SK-N-MC (cell line): Measurements from ENCODE around the gene SLC18B1.

Experiments
- DNase-seq: peaks from one replicate; pipeline ENCODE4 v3.0.0-alpha.2; 2011; ENCODE audit warnings: low read depth, low spot score
- H3K27ac ChIP-seq: fragments of 200-600 bp; sonication (generic); 2 replicates; pipeline ENCODE4 v1.5.1; 2016; ENCODE audit warnings: mixed run types
- H3K36me3 ChIP-seq: fragments of 200-600 bp; sonication (generic); 2 replicates; pipeline ENCODE4 v1.6.1; 2017; ENCODE audit warnings: antibody characterized with exemption, low read length, mixed read lengths; ENCODE audit not compliant: insufficient read depth
- H3K4me3 ChIP-seq: fragments of 200-600 bp; sonication (generic); 2 replicates; pipeline ENCODE4 v1.5.1; 2016
- H3K9ac ChIP-seq: fragments of 200-600 bp; sonication (generic); 2 replicates; pipeline ENCODE4 v1.8.0; 2017; ENCODE audit warnings: mixed run types, mixed read lengths; ENCODE audit not compliant: insufficient read length
- H3K9me3 ChIP-seq: fragments of 200-600 bp; sonication (generic); 2 replicates; pipeline ENCODE4 v1.6.1; 2017; ENCODE audit warnings: low read depth, mild to moderate bottlenecking, antibody characterized with exemption, low read length, moderate library complexity, mixed read lengths
- EZH2 ChIP-seq: fragments of 200-600 bp; sonication (generic); IDR thresholded peaks from one replicate; pipeline ENCODE4 v1.6.1; 2017; ENCODE audit warnings: antibody characterized with exemption
- FOXP2 ChIP-seq: optimal IDR thresholded peaks from 2 replicates; pipeline ENCODE3; 2011; ENCODE audit warnings: mild to moderate bottlenecking, moderate library complexity; ENCODE audit not compliant: insufficient read depth; ENCODE audit errors: extremely low read length, control extremely low read depth
- POLR2AphosphoS5 ChIP-seq: IDR thresholded peaks from 2 replicates; pipeline ENCODE4 v1.6.1; 2012; ENCODE audit warnings: mild to moderate bottlenecking, low read depth, low read length, borderline replicate concordance

SLC18B1 gene

DNA sequence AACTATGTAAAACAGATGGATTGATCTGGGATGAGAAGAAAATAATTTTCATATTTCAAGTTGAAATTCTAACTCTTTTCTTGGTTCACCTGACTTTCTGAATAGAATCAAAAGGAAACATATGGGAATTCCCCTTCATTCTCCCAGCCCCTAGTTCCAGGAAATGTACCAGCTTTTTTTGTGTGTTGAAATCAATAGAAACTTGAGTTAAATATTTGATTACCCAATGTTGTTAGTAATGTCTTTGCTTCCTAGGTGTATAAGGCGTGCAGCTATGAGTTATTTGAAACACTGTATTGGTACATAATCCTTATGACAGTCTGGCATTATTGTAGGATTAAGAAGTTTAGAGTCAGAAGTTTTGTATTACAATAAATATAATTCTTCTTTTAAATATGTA lies 62.2 kb downstream of the SLC18B1 start:
- H3K9me3 ChIP-seq = no peaks in the 10 kb centered on the region
- no peak for TF ChIP-seq EZH2
- TF ChIP-seq FOXP2 = no peak
- TF ChIP-seq POLR2AphosphoS5 = no peak
- H3K4me3 ChIP-seq = no peak overlapping the region
- no peaks in the 10 kb centered on the region for H3K36me3 ChIP-seq
- H3K27ac ChIP-seq = no peak overlapping the region
- no peak for DNase-seq
- no peak overlapping the region for H3K9ac ChIP-seq

DNA sequence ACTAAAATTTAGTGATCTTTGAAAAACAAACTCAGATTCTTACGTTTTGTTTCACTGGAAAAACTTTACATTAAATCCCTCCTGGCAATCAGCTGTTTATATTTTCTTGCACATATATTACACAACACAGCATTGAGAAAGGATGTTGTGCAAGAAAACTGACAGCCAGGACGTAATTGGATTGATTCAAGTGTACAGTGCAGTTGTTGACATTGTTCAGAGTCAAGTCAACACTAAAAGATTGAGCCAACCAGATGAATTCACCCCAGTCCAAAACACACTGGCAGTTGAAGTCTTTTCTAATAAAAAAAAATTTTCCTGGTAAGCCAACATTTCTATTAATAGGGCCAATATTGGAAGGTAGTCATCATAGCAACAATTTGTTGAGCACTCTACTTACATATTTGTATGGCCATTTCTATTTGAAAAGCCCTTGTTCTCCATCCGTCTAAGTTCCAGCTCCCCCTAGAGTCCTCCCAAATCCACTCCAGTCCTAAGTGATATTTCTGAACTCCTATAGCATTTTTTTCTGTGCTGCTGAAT lies 63.7 kb downstream of the SLC18B1 start:
- H3K4me3 ChIP-seq = no peak overlapping the region
- no peak overlapping the region for H3K9ac ChIP-seq
- H3K27ac ChIP-seq = no peak overlapping the region
- TF ChIP-seq EZH2 = no peak
- TF ChIP-seq POLR2AphosphoS5 = no peak
- TF ChIP-seq FOXP2 = no peak
- no peaks in the 10 kb centered on the region for H3K9me3 ChIP-seq
- H3K36me3 ChIP-seq = no peaks in the 10 kb centered on the region
- no peak for DNase-seq

- no peak for TF ChIP-seq EZH2
- no peak for TF ChIP-seq FOXP2
- TF ChIP-seq POLR2AphosphoS5 = no peak
- Histone ChIP-seq H3K9ac (no peak overlapping the region), H3K36me3 (no peaks in the 10 kb centered on the region), H3K27ac (no peak overlapping the region), H3K9me3 (no peaks in the 10 kb centered on the region), H3K4me3 (no peak overlapping the region)
- DNase-seq = no peak
Observed at GRCh38 chr6:132733814-132734213, 64.6 kb downstream of the SLC18B1 start.

DNA sequence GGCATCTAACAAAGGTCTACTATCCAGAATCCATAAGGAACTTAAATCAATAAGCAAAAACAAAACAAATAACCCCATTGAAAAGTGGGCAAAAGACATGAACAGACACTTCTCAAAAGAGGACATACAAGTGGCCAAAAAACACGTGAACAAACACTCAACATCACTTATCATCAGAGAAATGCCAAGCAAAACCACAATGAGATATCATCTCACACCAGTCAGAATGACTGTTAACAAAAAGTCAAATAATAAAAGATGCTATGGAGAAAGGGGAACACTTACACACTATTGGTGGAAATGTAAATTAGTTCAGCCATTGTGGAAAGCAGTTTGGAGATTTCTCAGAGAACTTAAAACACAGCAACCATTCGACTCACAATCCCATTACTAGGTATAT lies 65.2 kb downstream of the SLC18B1 start:
- H3K9ac ChIP-seq = no peak overlapping the region
- H3K9me3 ChIP-seq = no peaks in the 10 kb centered on the region
- H3K27ac ChIP-seq = no peak overlapping the region
- no peak for TF ChIP-seq EZH2
- TF ChIP-seq FOXP2 = no peak
- TF ChIP-seq POLR2AphosphoS5 = no peak
- H3K4me3 ChIP-seq = no peak overlapping the region
- no peaks in the 10 kb centered on the region for H3K36me3 ChIP-seq
- DNase-seq = no peak

- Histone ChIP-seq H3K9me3 (no peaks in the 10 kb centered on the region), H3K9ac (no peak overlapping the region), H3K27ac (no peak overlapping the region), H3K4me3 (no peak overlapping the region), H3K36me3 (no peaks in the 10 kb centered on the region)
- TF ChIP-seq POLR2AphosphoS5 = no peak
- no peak for TF ChIP-seq FOXP2
- no peak for TF ChIP-seq EZH2
- no peak for DNase-seq
Observed at GRCh38 chr6:132731086-132731485, 67.4 kb downstream of the SLC18B1 start.

- no peak overlapping the region for H3K27ac ChIP-seq
- DNase-seq = no peak
- no peaks in the 10 kb centered on the region for H3K36me3 ChIP-seq
- H3K9me3 ChIP-seq = no peaks in the 10 kb centered on the region
- H3K9ac ChIP-seq = no peak overlapping the region
- no peak for TF ChIP-seq EZH2
- TF ChIP-seq POLR2AphosphoS5 = no peak
- no peak for TF ChIP-seq FOXP2
- no peak overlapping the region for H3K4me3 ChIP-seq
Observed at GRCh38 chr6:132730560-132730959, 67.9 kb downstream of the SLC18B1 start.

DNA sequence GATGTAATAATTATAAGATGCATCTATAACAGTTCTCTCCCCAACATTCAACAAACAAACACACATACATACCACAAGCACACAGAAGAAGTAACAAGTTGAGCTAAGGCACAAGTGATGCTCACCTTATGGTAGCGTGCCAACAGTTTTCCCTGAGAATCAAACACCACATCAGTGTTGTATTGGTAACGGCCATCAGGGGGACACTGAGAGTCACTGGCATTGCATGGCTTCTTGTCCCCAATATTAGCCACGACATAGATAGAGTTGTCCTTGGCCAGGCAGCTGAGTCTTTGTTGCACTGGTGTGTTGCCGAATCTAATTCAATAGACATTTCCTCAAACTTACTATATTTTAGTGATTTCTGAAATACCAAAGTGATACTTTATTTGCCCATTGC lies 69.8 kb downstream of the SLC18B1 start:
- Histone ChIP-seq H3K9ac (no peak overlapping the region), H3K27ac (no peak overlapping the region), H3K36me3 (no peaks in the 10 kb centered on the region), H3K9me3 (no peaks in the 10 kb centered on the region), H3K4me3 (no peak overlapping the region)
- no peak for DNase-seq
- TF ChIP-seq EZH2 (no peak), FOXP2 (no peak), POLR2AphosphoS5 (no peak)

GRCh38 chr6:132726608-132726975 lies 71.8 kb downstream of the SLC18B1 start:
- Histone ChIP-seq H3K9ac (no peak overlapping the region), H3K27ac (no peak overlapping the region), H3K4me3 (no peak overlapping the region), H3K9me3 (no peaks in the 10 kb centered on the region), H3K36me3 (no peaks in the 10 kb centered on the region)
- DNase-seq = no peak
- TF ChIP-seq FOXP2 (no peak), POLR2AphosphoS5 (no peak), EZH2 (no peak)

DNA sequence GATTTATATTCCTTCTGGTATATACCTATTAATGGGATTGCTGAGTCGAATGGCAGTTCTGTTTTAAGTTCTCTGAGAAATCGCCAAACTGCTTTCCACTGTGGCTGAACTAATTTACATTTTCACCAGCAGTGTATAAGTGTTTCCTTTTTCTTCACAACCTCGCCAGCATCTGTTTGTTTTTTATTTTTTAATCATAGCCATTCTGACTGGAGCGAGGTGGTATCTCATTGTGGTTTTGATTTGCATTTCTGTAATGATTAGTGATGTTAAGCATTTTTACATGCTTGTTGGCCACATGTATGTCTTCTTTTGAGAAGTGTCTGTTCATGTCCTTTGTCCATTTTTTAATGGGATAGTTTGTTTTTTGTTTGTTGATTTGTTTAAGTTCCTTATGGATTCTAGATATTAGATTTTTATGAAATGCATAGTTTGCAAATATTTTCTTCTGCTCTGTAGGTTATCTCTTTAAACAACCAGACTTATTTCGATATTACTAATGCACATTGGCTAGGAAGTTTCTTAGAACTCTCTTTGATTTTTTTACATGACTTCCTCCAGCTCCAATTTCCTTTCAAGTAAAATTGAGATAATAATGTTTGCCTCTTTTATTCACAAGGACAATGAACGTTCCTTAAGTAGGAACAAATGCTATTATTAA lies 72.4 kb downstream of the SLC18B1 start:
- TF ChIP-seq EZH2 (no peak), POLR2AphosphoS5 (no peak), FOXP2 (no peak)
- Histone ChIP-seq H3K4me3 (no peak overlapping the region), H3K36me3 (no peaks in the 10 kb centered on the region), H3K9me3 (no peaks in the 10 kb centered on the region), H3K27ac (no peak overlapping the region), H3K9ac (no peak overlapping the region)
- DNase-seq = no peak
